ENCODE data around the gene SLC35G3.

DNA sequence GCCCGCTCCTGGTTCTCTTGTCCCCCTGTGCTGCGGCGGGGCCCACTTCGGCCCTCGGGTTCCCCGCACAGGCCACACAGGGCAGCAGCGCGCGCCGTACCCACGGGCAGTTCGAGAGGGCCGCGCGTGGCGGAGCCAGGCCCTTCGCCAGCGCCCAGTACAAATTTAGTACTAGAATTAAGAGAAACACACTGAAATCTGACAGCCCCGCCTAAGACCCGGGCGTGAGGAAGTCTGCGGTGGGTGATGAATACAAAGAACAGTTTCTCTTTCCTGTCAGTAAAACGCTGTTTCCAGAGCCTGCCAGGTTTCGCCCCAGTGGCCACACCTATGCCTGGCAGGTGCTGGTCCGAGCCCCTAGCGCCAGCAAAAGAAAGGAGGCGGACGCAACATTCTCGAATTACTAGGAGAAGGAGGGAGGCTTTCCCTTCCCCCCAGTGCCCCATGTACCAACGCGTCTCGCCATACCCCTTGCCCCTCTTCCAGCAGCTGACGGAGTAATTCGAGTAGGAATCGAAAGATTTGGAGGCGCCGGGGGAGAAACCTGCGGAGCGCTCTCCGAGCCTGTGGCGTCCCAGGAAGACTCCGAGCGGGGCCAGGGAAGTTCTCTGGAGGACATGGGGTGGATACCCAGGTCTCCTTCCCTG, 48.1 kb upstream of the SLC35G3 start:
- TF ChIP-seq, protein P1, sequence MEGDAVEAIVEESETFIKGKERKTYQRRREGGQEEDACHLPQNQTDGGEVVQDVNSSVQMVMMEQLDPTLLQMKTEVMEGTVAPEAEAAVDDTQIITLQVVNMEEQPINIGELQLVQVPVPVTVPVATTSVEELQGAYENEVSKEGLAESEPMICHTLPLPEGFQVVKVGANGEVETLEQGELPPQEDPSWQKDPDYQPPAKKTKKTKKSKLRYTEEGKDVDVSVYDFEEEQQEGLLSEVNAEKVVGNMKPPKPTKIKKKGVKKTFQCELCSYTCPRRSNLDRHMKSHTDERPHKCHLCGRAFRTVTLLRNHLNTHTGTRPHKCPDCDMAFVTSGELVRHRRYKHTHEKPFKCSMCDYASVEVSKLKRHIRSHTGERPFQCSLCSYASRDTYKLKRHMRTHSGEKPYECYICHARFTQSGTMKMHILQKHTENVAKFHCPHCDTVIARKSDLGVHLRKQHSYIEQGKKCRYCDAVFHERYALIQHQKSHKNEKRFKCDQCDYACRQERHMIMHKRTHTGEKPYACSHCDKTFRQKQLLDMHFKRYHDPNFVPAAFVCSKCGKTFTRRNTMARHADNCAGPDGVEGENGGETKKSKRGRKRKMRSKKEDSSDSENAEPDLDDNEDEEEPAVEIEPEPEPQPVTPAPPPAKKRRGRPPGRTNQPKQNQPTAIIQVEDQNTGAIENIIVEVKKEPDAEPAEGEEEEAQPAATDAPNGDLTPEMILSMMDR (conservative IDR thresholded peaks at IDR 0.05; ENCODE audit: low read depth, low read length): no peak
- TF ChIP-seq EZH2 (IDR thresholded peaks at IDR 0.05; ENCODE audit: borderline replicate concordance, low read depth, low read length, poor library complexity, severe bottlenecking): no peak
